GM12801 (cell line): ENCODE results near the gene TTF1.

Experiments used
- CTCF ChIP-seq: IDR thresholded peaks from one replicate; pipeline ENCODE4 v1.5.1; 2011; ENCODE audit warnings: control low read depth; ENCODE audit not compliant: insufficient read length; ENCODE audit errors: extremely low read depth

Gene TTF1

DNA sequence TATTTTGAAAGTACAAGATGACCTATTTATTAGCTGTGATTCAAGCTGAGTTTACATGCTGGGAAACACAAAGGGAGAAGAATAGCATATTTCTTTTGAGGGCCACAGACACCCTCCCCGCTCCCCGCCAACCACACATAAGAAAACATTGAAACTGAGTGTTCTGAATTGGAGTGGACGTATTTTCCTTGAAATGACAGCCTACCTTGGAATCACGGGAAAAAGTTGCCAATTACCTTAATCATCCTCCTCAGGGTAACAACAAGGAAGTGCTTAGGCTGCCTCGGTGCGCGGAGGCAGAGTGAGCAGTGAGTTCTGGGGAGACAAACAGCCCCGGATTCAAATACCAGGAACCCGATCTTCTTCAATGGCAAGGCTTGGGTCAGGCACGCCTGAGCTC, 34.8 kb upstream of the TTF1 start:
- no peak for TF ChIP-seq CTCF

DNA sequence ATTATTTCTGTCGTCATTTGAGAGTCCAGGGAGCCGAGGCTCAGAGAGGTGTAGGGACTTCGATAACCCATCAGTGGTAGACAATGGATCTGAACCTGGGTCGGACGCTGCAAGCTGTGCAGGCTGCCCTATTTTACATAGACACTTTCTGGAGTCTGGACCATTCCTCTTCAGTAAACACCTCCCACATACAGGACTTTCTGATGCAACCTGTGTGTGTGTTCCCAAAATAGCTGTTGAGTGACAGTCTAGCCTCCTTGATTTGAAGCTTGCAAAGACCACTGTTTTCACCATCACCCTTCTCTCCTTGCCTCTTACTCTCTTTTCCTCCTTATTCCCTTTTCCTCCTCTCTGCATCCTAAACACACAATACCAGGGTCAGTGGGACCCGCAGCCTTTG, 34.1 kb upstream of the TTF1 start:
- no peak for TF ChIP-seq CTCF

DNA sequence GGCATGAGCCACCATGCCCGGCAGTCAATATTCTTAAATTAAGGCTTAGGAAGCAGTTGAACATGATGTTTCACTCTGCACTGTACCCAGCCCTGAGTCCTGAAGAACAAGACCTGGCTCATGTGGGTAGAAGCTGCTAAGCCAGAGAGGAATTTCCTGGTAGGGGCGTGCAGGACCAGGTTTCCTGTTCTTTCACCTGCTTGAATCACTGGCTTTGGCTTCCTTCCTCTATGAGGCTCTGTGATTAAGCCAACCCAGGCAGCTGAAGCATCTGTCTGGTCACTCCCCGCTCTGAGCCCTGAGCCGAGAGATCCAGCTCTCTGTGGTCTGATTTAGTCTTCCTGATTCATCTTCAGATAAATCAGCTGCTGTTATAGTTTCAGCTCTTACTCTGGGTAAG, 32.5 kb upstream of the TTF1 start:
- no peak for TF ChIP-seq CTCF

GRCh38 chr9:132434881-132435280, 28.2 kb upstream of the TTF1 start:
- no peak for TF ChIP-seq CTCF

DNA sequence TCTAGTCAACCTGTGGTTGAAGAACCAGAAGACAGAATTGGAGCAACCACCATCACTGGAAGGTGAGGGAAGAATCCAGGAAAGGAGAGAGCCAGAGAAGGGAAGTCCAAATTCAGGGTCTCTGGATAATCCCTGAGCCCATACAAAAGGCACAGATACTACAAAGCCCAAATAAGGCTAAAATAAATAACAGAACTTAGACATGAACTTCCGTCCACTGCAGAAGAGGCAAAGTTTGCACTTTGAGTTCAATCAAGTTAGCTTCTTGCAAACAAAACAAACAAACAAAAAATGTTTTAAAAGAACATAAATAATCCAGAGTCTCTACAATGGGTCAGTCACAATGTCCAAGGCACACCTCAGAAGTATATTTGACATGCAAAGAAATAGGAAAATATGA, 24.4 kb upstream of the TTF1 start:
- TF ChIP-seq CTCF, result no peak

GRCh38 chr9:132426639-132427414, 20.2 kb upstream of the TTF1 start:
- no peak for TF ChIP-seq CTCF

- TF ChIP-seq CTCF, result no peak
Measured at GRCh38 chr9:132425675-132426062, 19.0 kb upstream of the TTF1 start.
